Measurements from ENCODE around the gene ENDOU.

ENDOU gene

GRCh38 chr12:47735649-47736048 lies 10.4 kb upstream of the ENDOU start:
- Histone ChIP-seq H3K4me3 (no peak overlapping the region), H3K36me3 (ENCODE audit: insufficient read depth, low read length) (no peaks in the 10 kb centered on the region), H3K27ac (no peak overlapping the region), H3K9me3 (ENCODE audit: low read depth, low read length) (no peaks in the 10 kb centered on the region), H3K9ac (ENCODE audit: insufficient read length) (no peak overlapping the region)
- DNase-seq (ENCODE audit: low read depth, low spot score): no peak
- TF ChIP-seq EZH2 (IDR thresholded peaks at IDR 0.05) (no peak), POLR2AphosphoS5 (IDR thresholded peaks at IDR 0.05; ENCODE audit: borderline replicate concordance, low read depth, low read length) (no peak), FOXP2 (optimal IDR thresholded peaks at IDR 0.05; ENCODE audit: control extremely low read depth, extremely low read length, insufficient read depth) (no peak)

DNA sequence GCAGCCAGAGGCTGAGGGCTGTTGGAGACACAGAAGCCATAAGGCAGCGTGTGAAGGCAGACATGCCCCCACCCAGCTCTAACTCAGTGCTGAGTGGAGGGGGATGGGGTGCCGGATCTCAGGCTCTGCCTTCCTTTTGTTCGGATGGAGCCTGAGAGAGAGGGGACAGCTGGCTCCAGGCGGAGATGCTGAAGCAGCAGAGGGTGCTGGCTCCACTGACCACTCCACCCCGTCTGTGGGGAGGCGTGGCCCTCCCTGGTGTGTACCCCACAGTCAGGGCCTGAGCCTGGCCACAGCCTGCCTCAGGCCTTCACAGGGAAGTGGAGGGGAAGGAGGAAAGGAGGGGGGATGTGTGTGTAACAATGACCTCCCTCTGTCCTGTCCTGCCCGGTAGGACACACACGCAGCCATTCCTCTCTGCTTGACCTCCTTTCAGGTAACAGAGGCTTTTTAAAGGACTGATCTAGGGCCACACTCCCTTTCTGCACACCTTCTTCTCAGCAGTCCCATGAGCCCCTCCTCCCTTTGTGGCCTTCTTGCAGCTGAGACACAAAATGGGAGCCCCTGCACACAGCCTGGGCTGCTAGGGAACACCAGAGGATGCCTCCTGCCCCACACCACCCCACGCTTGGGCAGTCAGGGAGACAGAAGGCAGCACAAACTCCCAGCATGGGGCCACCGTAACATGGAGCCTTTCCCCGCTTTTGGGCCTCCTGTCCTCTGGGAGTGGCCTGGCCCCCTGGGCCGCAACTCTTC lies 9.6 kb upstream of the ENDOU start:
- Histone ChIP-seq H3K36me3 (ENCODE audit: insufficient read depth, low read length) (no peaks in the 10 kb centered on the region), H3K9ac (ENCODE audit: insufficient read length) (no peak overlapping the region), H3K27ac (no peak overlapping the region), H3K4me3 (no peak overlapping the region), H3K9me3 (ENCODE audit: low read depth, low read length) (no peaks in the 10 kb centered on the region)
- no peak for DNase-seq (ENCODE audit: low read depth, low spot score)
- no peak for TF ChIP-seq FOXP2 (optimal IDR thresholded peaks at IDR 0.05; ENCODE audit: control extremely low read depth, extremely low read length, insufficient read depth)
- no peak for TF ChIP-seq EZH2 (IDR thresholded peaks at IDR 0.05)
- no peak for TF ChIP-seq POLR2AphosphoS5 (IDR thresholded peaks at IDR 0.05; ENCODE audit: borderline replicate concordance, low read depth, low read length)

DNA sequence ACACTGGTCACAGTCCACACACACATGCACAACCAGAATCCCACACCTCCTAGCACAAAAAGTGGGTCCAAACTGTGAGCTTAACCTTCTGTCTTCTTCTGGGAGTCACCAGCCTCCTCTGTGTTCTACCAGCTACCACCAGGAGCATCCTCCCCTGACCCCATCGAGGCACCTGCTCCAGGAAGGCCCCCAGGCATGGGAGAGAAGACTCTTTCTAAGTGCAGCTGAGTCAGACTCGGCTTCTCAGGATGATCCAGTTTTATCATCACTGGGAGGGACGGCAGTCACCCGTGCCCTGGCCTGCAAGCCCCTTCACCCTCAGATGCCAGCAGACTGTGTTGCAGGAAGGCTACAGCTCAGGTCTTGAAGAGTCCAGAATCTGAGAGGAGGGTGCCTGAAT lies 7.9 kb upstream of the ENDOU start:
- Histone ChIP-seq H3K9ac (ENCODE audit: insufficient read length) (no peak overlapping the region), H3K9me3 (ENCODE audit: low read depth, low read length) (no peaks in the 10 kb centered on the region), H3K27ac (no peak overlapping the region), H3K36me3 (ENCODE audit: insufficient read depth, low read length) (no peaks in the 10 kb centered on the region), H3K4me3 (no peak overlapping the region)
- TF ChIP-seq EZH2 (IDR thresholded peaks at IDR 0.05) (no peak), POLR2AphosphoS5 (IDR thresholded peaks at IDR 0.05; ENCODE audit: borderline replicate concordance, low read depth, low read length) (no peak), FOXP2 (optimal IDR thresholded peaks at IDR 0.05; ENCODE audit: control extremely low read depth, extremely low read length, insufficient read depth) (no peak)
- no peak for DNase-seq (ENCODE audit: low read depth, low spot score)

- no peak overlapping the region for H3K27ac ChIP-seq
- no peak for TF ChIP-seq POLR2AphosphoS5 (IDR thresholded peaks at IDR 0.05; ENCODE audit: borderline replicate concordance, low read depth, low read length)
- TF ChIP-seq FOXP2 (optimal IDR thresholded peaks at IDR 0.05; ENCODE audit: control extremely low read depth, extremely low read length, insufficient read depth): no peak
- no peak for TF ChIP-seq EZH2 (IDR thresholded peaks at IDR 0.05)
These were observed 7.2 kb upstream of the ENDOU start for GRCh38 chr12:47732504-47732903.

DNA sequence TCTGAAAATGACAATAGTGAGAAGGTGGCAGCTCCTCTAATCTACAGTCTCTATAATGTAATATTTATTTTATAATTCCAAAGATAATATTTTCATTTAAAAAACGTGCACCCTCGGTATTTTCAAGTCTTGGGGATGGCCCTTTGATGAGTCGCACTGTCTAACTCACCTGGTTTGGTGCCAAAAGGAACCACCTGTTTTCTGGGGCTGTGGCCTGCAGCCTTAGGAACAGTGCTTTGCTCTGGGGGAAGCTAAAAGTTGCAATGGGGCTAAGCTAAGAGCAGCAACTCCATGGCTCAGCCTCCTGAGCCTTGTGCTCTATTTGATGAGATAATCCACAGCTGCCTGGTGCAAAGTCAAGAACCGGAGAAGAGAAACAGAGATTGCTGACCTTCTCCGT lies 6.4 kb upstream of the ENDOU start:
- H3K27ac ChIP-seq: no peak overlapping the region
- no peaks in the 10 kb centered on the region for H3K36me3 ChIP-seq (ENCODE audit: insufficient read depth, low read length)
- no peak for TF ChIP-seq POLR2AphosphoS5 (IDR thresholded peaks at IDR 0.05; ENCODE audit: borderline replicate concordance, low read depth, low read length)
- TF ChIP-seq EZH2 (IDR thresholded peaks at IDR 0.05): no peak
- TF ChIP-seq FOXP2 (optimal IDR thresholded peaks at IDR 0.05; ENCODE audit: control extremely low read depth, extremely low read length, insufficient read depth): no peak
- DNase-seq (ENCODE audit: low read depth, low spot score): no peak
- H3K9ac ChIP-seq (ENCODE audit: insufficient read length): no peak overlapping the region
- no peaks in the 10 kb centered on the region for H3K9me3 ChIP-seq (ENCODE audit: low read depth, low read length)
- no peak overlapping the region for H3K4me3 ChIP-seq

More at GRCh38 chr12:47732504-47732903, 7.2 kb upstream of the ENDOU start:
- Histone ChIP-seq H3K36me3 (ENCODE audit: insufficient read depth, low read length) (no peaks in the 10 kb centered on the region), H3K4me3 (no peak overlapping the region), H3K9ac (ENCODE audit: insufficient read length) (no peak overlapping the region), H3K9me3 (ENCODE audit: low read depth, low read length) (no peaks in the 10 kb centered on the region)
- no peak for DNase-seq (ENCODE audit: low read depth, low spot score)

DNA sequence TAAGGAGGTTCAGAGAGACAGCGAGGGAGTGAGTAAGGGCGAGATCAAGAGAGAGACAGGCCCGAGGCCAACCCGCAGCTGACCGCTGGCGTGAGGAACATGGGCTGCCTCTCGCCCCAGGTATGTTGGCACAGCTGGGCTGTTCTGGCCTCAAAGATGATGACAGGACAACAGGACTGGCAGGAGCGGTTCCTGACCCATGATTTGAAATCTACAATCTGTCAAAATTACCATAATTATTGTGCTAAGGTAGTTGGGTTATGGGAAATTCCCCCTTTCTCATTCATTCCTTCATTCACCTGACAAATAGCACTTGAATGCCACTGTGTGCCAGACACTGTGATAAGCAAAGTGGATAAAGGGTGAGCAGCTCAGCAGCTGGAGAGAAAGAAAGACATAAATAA lies 5.1 kb upstream of the ENDOU start:
- no peak overlapping the region for H3K4me3 ChIP-seq
- no peaks in the 10 kb centered on the region for H3K9me3 ChIP-seq (ENCODE audit: low read depth, low read length)
- TF ChIP-seq EZH2 (IDR thresholded peaks at IDR 0.05) (no peak), FOXP2 (optimal IDR thresholded peaks at IDR 0.05; ENCODE audit: control extremely low read depth, extremely low read length, insufficient read depth) (no peak), POLR2AphosphoS5 (IDR thresholded peaks at IDR 0.05; ENCODE audit: borderline replicate concordance, low read depth, low read length) (no peak)
- no peaks in the 10 kb centered on the region for H3K36me3 ChIP-seq (ENCODE audit: insufficient read depth, low read length)
- no peak overlapping the region for H3K27ac ChIP-seq
- no peak for DNase-seq (ENCODE audit: low read depth, low spot score)
- no peak overlapping the region for H3K9ac ChIP-seq (ENCODE audit: insufficient read length)

GRCh38 chr12:47729233-47729632 lies 3.9 kb upstream of the ENDOU start:
- H3K4me3 ChIP-seq: no peak overlapping the region
- H3K27ac ChIP-seq: no peak overlapping the region
- DNase-seq (ENCODE audit: low read depth, low spot score): no peak
- H3K9ac ChIP-seq (ENCODE audit: insufficient read length): no peak overlapping the region
- H3K9me3 ChIP-seq (ENCODE audit: low read depth, low read length): no peaks in the 10 kb centered on the region
- no peak for TF ChIP-seq POLR2AphosphoS5 (IDR thresholded peaks at IDR 0.05; ENCODE audit: borderline replicate concordance, low read depth, low read length)
- TF ChIP-seq EZH2 (IDR thresholded peaks at IDR 0.05): no peak
- no peak for TF ChIP-seq FOXP2 (optimal IDR thresholded peaks at IDR 0.05; ENCODE audit: control extremely low read depth, extremely low read length, insufficient read depth)
- H3K36me3 ChIP-seq (ENCODE audit: insufficient read depth, low read length): no peaks in the 10 kb centered on the region

DNA sequence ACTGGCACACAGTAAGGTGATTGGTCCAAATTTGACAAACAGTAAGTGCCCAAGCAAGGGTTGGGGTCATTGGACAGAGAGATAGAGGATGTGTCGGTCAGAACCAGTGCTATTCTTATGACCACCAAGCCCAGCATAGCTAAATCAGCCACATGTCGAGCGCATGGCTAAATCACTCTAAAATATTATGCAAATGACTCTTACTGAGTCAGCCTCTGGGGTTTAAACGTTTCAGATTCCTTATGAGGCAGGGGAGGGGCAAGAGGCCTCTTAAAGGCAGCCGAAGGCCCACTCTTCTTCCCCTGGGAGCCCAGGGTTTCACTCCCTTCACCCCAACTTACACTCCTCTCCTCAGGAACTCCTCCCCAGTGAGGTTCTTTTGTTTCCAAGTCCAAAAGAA lies 603 bp upstream of the ENDOU start:
- no peaks in the 10 kb centered on the region for H3K36me3 ChIP-seq (ENCODE audit: insufficient read depth, low read length)
- TF ChIP-seq POLR2AphosphoS5 (IDR thresholded peaks at IDR 0.05; ENCODE audit: borderline replicate concordance, low read depth, low read length) (peak; percentile 39; the same call in 1 of the 2 replicates), EZH2 (IDR thresholded peaks at IDR 0.05) (no peak)
- no peaks in the 10 kb centered on the region for H3K9me3 ChIP-seq (ENCODE audit: low read depth, low read length)
- peak overlapping the region; percentile 36 for H3K4me3 ChIP-seq
- H3K27ac ChIP-seq: peak overlapping the region; percentile 65
- DNase-seq (ENCODE audit: low read depth, low spot score): no peak
- H3K9ac ChIP-seq (ENCODE audit: insufficient read length): no peak overlapping the region
